Keratinocyte (primary cell): ENCODE measurements around the gene DMBX1. TPM values are rescaled to one million over a fixed set of nuclear protein-coding genes. Genes with fewer than 3 reads are reported as not detected.

ENCODE experiments used
- DNase-seq: peaks from one replicate; pipeline ENCODE4 v3.0.0-alpha.2; 2011; ENCODE audit warnings: low read depth, missing footprints, low spot score
- FAIRE-seq: peaks from 2 replicates; lab custom pipeline; 2011; peaks lifted over from hg19 to GRCh38; lab: Jason Lieb, UNC
- H2AFZ ChIP-seq: 2 replicates; pipeline ENCODE4 v1.6.0; 2012; ENCODE audit warnings: low read length, control low read depth, inconsistent platforms; ENCODE audit not compliant: control insufficient read depth
- H3K27ac ChIP-seq: 2 replicates; pipeline ENCODE4 v1.5.1; 2011; ENCODE audit warnings: low read length; ENCODE audit not compliant: control insufficient read depth, insufficient read depth
- H3K27me3 ChIP-seq: 3 replicates; pipeline ENCODE4 v1.6.0; 2011; ENCODE audit warnings: low read length; ENCODE audit not compliant: control insufficient read depth, insufficient read depth; ENCODE audit errors: extremely low read depth
- H3K36me3 ChIP-seq, 2 experiments: 2 replicates in 1 of 2; 3 replicates in 1 of 2; pipeline ENCODE4 v1.5.1; 2011; ENCODE audit warnings: low read length in 2 of 2, mild to moderate bottlenecking in 1 of 2; ENCODE audit not compliant: control insufficient read depth in 2 of 2, insufficient read depth in 2 of 2; ENCODE audit errors: extremely low read depth in 1 of 2
- H3K4me1 ChIP-seq: 3 replicates; pipeline ENCODE4 v1.5.1; 2011; ENCODE audit warnings: low read length; ENCODE audit not compliant: control insufficient read depth, insufficient read depth; ENCODE audit errors: extremely low read depth
- H3K4me2 ChIP-seq: 3 replicates; pipeline ENCODE4 v1.6.0; 2011; ENCODE audit warnings: low read depth, low read length; ENCODE audit not compliant: control insufficient read depth, insufficient read depth; ENCODE audit errors: extremely low read depth
- H3K4me3 ChIP-seq, 3 experiments: fragments of 200-600 bp in 1 of 3; sonication (generic) in 1 of 3; 2 replicates in 2 of 3; 3 replicates in 1 of 3; pipeline ENCODE4 v1.5.1; 2011 to 2016; ENCODE audit warnings: low read length in 3 of 3, mild to moderate bottlenecking in 3 of 3, control low read depth in 2 of 3, inconsistent platforms in 1 of 3, low read depth in 1 of 3, mixed read lengths in 1 of 3, mixed run types in 1 of 3, moderate library complexity in 1 of 3; ENCODE audit not compliant: control insufficient read depth in 2 of 3, insufficient read depth in 2 of 3; ENCODE audit errors: extremely low read depth in 1 of 3
- H3K79me2 ChIP-seq: 2 replicates; pipeline ENCODE4 v1.6.0; 2012; ENCODE audit warnings: low read length; ENCODE audit not compliant: control insufficient read depth, insufficient read depth
- H3K9ac ChIP-seq: 3 replicates; pipeline ENCODE4 v1.6.0; 2011; ENCODE audit warnings: low read length; ENCODE audit not compliant: control insufficient read depth, insufficient read depth; ENCODE audit errors: extremely low read depth
- H3K9me1 ChIP-seq: 3 replicates; pipeline ENCODE4 v1.6.0; 2011; ENCODE audit warnings: low read length; ENCODE audit not compliant: control insufficient read depth, insufficient read depth; ENCODE audit errors: extremely low read depth
- H3K9me3 ChIP-seq: 2 replicates; pipeline ENCODE4 v1.5.1; 2012; ENCODE audit warnings: low read depth, low read length; ENCODE audit not compliant: control insufficient read depth
- H4K20me1 ChIP-seq: 3 replicates; pipeline ENCODE4 v1.6.0; 2011; ENCODE audit warnings: low read length; ENCODE audit not compliant: control insufficient read depth, insufficient read depth; ENCODE audit errors: extremely low read depth
- CTCF ChIP-seq, 3 experiments: IDR thresholded peaks in 1 of 3; conservative IDR thresholded peaks in 1 of 3; optimal IDR thresholded peaks in 1 of 3; 2 replicates in 2 of 3; 3 replicates in 1 of 3; pipeline versions ENCODE3 to v1.5.1; 2011; ENCODE audit warnings: low read length in 3 of 3, mild to moderate bottlenecking in 3 of 3, moderate library complexity in 2 of 3, control low read depth in 1 of 3, inconsistent platforms in 1 of 3; ENCODE audit not compliant: insufficient read depth in 2 of 3; ENCODE audit errors: extremely low read depth in 1 of 3
- EZH2 ChIP-seq: IDR thresholded peaks from one replicate; pipeline ENCODE4 v1.6.1; 2012; ENCODE audit warnings: inconsistent platforms, mild to moderate bottlenecking, low read length, moderate library complexity
- dilution Hi-C: fragments of 300-500 bp; cut with MboI; formaldehyde crosslinking; loops from one replicate; pipeline ENCODE4 v1.7.0; 2020; ENCODE audit warnings: low sequenced_read_pairs; ENCODE audit not compliant: extremely low pct_ligation_motif_present
- polyA plus RNA-seq, 5 experiments: library from polyadenylated mRNA; depleted of rRNA in 3 of 5; stranded (reverse) in 3 of 5; stranded (forward) in 1 of 5; unstranded in 1 of 5; fragments of >200 nt; gene quantifications; 1 replicate in 1 of 5; 2 replicates in 3 of 5; 3 replicates in 1 of 5; pipeline versions ENCODE4 v1.2.1 to v1.2.3, GENCODE V29; 2011 to 2012; ENCODE audit warnings: missing spikeins in 2 of 5, low read depth in 1 of 5, low replicate concordance in 1 of 5

DMBX1 gene
- polyA plus RNA-seq, 1 donor (not counting 4 experiments of a cell fraction or from before 2014, with no cell fraction given), result not detected

DNA sequence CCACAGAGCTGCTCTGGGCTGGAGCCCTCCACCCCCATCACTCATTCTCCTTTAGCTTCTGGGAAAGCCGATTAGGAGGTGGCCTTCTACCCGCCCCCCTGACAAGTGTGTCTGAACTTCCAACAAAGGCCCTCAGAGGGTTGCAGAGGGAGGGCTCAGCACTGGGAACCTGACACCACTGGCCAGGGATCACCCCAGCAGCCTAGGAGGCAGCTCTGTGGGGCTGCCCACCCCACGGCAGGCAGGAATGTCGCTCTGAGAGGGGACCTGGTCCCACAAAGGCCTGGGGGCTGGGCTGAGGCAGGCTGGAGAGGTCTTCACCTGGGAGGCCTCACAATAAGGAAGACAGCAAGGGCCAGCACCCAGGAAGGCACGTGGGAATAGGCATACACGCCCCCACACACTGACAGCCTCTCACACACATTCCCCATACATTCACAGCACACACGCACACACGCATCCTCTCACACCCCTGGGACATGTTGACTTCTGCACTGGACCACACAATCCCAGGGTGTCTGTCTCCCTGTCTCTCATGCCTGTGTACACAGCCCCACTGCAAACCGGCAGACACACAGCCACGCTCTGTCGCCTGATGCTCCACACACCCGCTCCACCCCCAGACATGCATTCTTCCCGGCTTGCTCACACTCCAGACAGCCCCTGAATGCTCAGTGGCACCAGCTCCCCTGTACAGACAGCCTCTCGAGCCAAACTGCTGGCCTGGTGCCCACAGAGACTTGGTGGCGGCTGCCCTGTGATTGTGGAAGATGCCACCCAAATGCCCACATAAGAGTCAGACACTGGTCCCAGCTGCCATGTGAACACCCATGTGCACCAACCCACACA lies 30.7 kb downstream of the DMBX1 start:
- H3K4me3 ChIP-seq, result no peak overlapping the region
- dilution Hi-C loops, result no loop called here
- TF ChIP-seq EZH2 (no peak), CTCF (optimal IDR thresholded peaks at IDR 0.05 in 1 of 3, IDR thresholded peaks at IDR 0.05 in 1 of 3, conservative IDR thresholded peaks at IDR 0.05 in 1 of 3; ENCODE audit: extremely low read depth in 1 of 3, insufficient read depth in 2 of 3, low read length in 3 of 3) (no peak)
- no peak overlapping the region for H3K27ac ChIP-seq
- no peak for DNase-seq
- FAIRE-seq, result peak; percentile 71
- H3K4me1 ChIP-seq, result peaks cover 50% of the 10 kb centered on the region
- H3K9ac ChIP-seq, result no peak overlapping the region
- H3K27me3 ChIP-seq, result no peaks in the 10 kb centered on the region
- H3K4me2 ChIP-seq, result peak overlapping the region; percentile 37
- H4K20me1 ChIP-seq, result no peaks in the 10 kb centered on the region
- no peaks in the 10 kb centered on the region for H3K36me3 ChIP-seq
- peak overlapping the region; percentile 49 for H2AFZ ChIP-seq
- H3K79me2 ChIP-seq, result no peaks in the 10 kb centered on the region
- H3K9me3 ChIP-seq, result no peaks in the 10 kb centered on the region
- no peaks in the 10 kb centered on the region for H3K9me1 ChIP-seq

- no peaks in the 10 kb centered on the region for H3K79me2 ChIP-seq
- no peaks in the 10 kb centered on the region for H3K36me3 ChIP-seq
- H3K4me3 ChIP-seq, result no peak overlapping the region
- H3K4me1 ChIP-seq, result peaks cover 49% of the 10 kb centered on the region
- H4K20me1 ChIP-seq, result no peaks in the 10 kb centered on the region
- H2AFZ ChIP-seq, result no peak overlapping the region
- dilution Hi-C loops, result no loop called here
- H3K27me3 ChIP-seq, result no peaks in the 10 kb centered on the region
- H3K27ac ChIP-seq, result no peak overlapping the region
- H3K4me2 ChIP-seq, result no peak overlapping the region
- TF ChIP-seq EZH2, result no peak
- no peak for TF ChIP-seq CTCF (optimal IDR thresholded peaks at IDR 0.05 in 1 of 3, IDR thresholded peaks at IDR 0.05 in 1 of 3, conservative IDR thresholded peaks at IDR 0.05 in 1 of 3; ENCODE audit: extremely low read depth in 1 of 3, insufficient read depth in 2 of 3, low read length in 3 of 3)
- FAIRE-seq (no peak), DNase-seq (no peak)
- no peak overlapping the region for H3K9ac ChIP-seq
- H3K9me3 ChIP-seq, result no peaks in the 10 kb centered on the region
- H3K9me1 ChIP-seq, result no peaks in the 10 kb centered on the region
These were observed 31.8 kb downstream of the DMBX1 start for GRCh38 chr1:46521414-46521813.
